ENCODE data around the gene B4GALT2.

- TF ChIP-seq CTCF (IDR thresholded peaks at IDR 0.05; ENCODE audit: insufficient read depth, low read length, poor library complexity, severe bottlenecking) (no peak), EZH2phosphoT487 (conservative IDR thresholded peaks at IDR 0.05; ENCODE audit: low read length) (no peak)
Observed at GRCh38 chr1:43958351-43959255, 20.4 kb upstream of the B4GALT2 start.
